Anterior cingulate cortex (tissue), 58 donors: ENCODE data around the gene TNRC6B.

Experiments used
- DNase-seq, 58 donors: peaks; one replicate each; lab custom pipeline; 2025; lab: John Stamatoyannopoulos, UW

The TNRC6B gene

DNA sequence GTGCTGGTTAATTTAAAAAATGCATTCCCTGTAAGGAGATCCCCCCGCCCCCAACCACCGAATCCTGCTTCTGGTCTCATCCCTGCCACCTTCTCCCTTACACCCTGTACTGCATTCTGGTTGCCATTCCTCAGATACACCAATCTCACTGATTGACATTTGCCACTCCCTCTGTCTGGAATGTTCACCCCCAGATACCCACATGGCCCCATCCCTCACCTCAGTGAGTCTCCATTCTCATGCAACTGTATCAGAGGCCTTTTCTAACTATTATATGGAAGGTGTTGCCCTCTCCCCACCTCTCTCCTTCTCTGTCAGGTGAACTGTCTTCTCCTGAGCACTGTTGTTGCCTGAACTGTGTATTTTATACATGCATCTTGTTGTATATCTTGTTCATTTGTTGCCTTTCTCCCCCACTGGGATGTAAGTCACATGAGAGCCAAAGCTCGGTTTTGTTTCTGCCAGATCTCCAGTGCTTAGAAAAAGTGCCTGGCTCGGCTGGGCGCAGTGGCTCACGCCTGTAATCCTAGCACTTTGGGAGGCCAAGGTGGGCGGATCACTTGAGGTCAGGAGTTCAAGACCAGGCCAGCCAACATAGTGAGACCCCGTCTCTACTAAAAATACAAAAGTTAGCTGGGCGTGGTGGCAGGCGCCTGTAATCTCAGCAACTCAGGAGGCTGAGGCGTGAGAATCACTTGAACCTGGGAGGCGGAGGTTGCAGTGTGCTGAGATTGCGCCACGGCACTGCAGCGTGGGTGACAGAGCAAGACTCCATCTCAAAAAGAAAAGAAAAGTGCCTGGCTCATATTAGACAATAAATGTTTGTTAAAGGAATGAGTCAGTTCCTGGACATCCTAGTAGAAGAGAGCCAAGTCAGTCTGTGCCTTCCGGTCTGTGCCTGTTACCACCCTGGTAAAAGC is 61.0 kb downstream of the TNRC6B start:
- DNase-seq: peak in 1 of 58 donors; percentile 2

DNA sequence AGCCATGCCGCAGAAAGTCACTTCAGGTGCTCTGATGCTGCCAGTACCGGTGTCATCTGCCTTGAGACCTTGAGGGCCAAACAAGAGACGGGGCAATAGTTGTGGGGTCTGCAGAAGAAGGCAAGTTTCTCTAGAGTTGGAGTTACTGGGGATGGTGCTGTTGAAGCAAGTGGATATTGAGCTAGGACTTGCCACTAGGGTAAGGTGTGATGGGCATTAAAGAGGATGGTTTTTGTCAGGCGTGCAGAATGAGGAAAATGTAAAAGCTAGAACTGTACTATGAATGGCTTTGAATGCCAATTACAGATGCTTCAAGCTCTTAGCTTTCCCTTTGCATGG is 61.6 kb downstream of the TNRC6B start:
- no peak for DNase-seq

DNA sequence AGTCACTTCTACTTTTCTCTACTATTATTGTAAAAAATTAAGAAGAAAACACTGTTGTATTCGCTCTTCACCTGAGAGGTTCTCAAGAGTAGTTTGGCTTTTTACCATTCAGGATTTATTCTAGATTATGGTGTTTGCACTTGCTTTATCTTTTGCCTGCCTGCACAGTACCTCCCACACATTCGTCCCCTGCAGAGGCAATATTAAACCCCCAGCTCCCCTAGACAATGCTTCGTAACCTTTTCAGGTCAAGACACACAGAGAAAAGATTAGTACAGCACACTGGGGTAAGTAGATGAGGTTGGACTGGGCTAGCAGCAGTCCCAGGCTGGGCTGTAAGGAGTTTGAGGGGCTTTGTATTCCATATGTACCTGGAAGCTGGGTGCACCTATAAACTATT is 62.4 kb downstream of the TNRC6B start:
- DNase-seq: no peak

DNA sequence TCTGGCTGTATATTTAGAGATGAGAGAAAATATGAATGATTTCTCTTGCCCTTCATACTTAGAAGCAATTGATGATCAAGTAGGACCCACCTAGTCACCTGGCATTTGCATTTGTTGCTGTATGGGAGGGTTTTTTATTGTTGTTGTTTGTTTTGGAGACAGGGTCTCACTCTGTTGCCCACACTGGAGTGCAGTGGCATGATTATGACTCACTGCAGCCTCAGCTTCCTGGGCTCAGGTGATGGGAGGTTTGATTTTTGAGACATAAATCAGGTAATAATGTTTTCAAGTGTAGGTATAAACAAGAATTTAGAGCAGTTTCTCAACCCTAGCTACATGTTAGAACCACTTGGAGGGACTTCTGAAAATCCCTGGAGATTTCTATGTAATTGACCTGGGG is 63.0 kb downstream of the TNRC6B start:
- DNase-seq: no peak

DNA sequence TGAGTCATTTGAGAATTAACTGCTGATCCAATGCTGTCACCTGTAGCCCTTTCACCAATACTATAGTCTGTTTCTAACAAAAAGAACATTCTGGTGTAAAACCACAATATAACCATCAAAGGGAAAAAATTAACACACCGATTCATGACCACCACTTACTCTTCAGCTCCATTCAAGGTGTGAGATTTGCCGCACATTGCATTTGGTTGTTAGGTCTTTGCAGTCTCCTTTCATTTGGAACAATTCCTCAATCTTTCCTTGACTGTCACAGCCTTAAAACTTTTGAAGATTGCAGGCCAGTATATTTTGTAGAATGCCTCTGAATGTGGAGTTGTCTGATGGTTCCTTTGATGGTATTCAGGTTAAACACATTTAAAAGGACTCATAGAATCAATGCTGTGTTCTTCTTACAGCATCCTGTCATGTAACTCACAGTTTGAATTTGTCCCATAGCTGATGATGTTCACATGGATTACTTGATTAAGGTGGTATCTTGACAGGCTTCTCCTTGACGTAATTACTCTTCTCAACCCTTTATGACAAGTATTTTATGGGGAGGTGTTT is 63.6 kb downstream of the TNRC6B start:
- DNase-seq: no peak

DNA sequence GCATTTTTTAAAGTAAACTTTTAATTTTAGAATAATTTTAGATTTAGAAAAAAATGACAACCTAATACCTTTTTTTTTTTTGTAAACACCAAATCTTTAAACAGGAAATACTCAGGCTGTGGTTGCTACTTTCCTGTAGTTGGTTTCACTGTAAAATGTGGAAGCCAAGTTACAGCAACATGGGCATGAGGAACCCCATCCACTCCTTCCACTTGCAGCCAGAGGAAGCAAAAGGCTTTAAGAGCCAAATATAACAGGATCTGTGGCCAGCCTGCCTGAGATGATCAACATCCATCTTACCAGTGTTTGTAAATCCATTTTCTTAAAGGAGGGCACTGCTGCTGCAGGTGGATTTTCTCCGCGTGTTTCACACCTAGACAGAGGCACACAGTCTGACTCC is 66.2 kb downstream of the TNRC6B start:
- DNase-seq: no peak

DNA sequence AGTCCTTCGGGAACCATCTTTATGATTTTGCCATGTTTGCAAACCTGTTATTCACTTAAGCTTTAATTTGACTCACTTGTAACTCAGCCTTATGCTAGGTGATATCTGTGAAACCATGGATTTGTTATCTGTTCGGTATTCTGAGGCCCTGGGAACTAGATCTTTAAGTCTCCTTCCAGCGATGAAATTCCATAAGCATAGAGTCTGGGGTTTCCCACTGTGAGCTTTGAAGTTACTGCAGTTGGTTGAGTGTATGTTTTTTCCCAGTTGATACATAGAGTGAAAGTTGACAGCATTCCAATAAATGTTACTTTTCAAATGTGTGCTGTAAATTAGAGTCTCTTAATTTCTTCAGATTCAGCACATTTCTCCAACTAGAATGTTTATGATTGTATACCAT is 66.9 kb downstream of the TNRC6B start:
- no peak for DNase-seq

DNA sequence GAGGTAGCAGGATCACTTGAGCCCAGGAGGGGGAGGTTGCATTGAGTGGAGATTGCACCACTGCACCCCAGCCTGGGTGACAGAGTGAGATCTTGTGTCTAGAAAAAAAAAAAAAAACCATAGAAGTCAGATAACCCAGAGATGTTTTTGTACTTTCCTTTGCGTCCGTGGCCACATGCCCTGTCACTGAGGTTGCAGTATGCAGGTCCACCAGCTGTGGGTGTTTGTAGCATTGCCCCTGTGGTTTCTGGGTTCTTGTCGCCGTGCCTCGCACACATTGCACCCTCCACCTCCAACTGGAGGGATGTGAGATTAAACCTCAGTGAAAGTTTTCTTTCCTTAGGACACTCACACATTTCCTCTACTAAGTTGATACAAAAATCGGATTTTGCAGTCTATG is 70.3 kb downstream of the TNRC6B start:
- DNase-seq: no peak

DNA sequence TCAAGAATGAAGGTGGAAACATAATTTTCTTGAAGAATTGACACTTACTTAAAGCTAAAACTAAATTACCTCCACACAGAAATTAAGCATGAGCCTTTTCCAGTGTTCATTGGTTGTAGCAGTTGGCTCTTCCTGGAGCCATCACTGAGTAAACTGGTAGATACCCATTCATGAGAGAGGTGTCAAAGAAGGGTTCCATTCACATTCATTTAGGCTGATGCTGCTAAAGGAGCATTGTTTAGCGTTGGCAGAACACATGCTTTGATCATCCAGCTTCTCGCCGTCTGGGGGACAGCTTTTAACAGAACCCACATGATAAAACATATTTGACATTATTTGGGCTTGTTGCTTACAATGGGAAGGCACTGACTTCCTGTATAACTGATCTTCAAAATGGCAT is 71.6 kb downstream of the TNRC6B start:
- no peak for DNase-seq

DNA sequence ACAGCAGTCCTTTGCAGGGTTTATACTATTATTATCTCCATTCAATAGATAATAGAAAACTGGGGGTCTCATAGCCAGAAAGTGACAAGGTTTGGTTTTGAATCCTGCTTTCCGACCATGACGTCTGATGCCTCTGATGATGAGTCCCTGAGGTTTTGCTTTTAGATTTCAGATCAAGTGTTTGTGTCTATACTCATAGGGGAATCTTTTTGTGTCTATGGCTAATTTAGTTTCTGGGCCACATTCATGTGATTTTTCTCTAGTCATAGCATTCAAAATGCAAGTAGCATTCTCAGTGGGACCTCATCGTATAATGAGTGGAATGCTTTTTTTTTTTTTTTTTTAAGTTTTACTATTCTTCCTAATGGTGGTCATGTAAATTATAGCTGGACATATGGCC is 72.9 kb downstream of the TNRC6B start:
- no peak for DNase-seq

DNA sequence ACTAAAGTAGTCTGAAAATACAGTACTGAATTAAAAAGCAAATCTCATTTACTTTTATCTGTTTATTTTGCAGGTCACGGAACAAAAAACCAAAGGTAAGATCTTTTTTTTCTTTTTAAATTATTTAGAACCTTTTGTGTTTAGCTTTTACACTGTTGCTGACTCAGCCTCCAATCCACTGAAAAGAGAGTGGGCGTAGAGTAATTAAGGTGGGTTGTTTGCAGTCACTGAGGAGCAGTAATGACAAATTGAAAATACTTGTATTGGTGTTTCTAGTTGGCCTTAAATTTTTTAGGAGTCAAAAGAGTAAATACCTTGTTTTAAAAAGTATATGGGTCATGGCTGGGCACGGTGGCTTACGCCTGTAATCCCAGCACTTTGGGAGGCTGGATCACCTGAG is 73.4 kb downstream of the TNRC6B start:
- DNase-seq: no peak

DNA sequence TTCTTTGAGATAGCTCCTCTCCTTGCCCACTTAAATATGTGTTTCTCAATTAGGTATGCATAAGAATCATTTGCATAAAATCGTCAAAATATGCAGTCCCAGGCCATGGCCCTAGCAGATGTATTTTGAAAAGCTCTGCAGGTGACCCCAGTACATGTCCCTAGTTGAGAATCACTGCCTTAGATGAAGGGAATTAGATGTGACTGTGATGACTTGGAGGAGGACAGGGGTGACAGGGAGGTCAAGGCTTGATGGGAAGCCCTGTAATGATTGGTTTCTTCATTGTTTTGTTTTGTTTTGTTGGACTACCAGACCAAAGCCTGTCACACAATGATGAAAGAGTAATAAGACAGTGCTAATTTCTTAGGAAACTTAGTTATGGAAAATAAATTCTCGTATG is 74.4 kb downstream of the TNRC6B start:
- DNase-seq: no peak

DNA sequence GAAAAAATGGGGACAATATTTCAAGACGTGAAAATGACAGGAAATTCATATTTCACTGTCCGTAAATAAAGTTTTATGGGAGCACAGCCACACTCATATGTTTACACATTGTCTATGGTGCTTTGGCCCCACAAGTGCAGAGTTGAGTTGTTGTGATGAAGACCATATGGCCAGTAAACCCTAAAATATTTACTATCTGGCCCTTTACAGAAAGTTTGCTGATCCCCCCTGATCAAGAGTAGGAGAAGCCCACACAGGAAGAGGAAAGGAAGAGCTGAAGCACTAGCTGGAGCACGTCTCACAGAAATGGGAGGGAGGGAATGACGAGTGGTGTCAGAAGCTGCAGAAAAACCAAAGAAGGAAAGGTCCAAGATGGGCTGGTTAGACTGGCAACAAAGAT is 78.8 kb downstream of the TNRC6B start:
- no peak for DNase-seq

DNA sequence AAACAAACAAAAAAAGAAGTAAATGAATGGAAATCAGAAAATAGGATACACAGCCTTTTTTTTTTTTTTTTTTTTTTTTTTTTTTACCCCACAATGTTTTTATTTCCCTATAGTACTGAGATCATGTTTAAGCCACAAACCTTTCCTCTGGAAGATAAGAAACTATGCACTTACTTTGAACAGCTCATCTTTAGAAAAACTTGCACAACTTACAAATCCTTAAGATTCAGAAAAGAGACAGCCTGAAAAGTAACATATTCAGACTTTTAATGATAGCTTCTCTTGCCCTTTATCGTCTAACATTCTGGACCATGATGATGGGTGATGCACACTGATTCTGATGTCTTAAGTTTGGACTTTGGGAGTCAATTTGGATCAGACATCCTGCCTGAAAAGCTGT is 80.3 kb downstream of the TNRC6B start:
- no peak for DNase-seq

DNA sequence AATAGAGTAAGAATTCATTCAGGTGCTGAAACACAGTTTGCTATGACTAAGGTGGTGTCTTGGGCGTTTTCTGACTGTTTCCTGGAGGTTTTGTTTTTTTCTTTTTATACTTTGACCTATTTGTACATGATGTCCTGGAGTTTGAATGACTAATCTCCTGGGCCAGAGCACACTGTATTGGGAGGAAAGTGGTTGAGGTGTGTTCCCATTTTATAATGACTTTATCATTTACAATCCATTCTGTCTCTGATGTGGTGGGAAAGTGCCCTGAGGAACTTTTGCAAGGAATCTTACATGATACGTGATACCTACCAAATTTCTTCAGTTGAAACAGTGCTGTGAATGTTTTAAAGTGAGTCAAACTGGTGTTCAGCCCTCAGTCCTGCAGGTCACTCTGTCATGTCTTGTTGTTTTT is 80.8 kb downstream of the TNRC6B start:
- no peak for DNase-seq

DNA sequence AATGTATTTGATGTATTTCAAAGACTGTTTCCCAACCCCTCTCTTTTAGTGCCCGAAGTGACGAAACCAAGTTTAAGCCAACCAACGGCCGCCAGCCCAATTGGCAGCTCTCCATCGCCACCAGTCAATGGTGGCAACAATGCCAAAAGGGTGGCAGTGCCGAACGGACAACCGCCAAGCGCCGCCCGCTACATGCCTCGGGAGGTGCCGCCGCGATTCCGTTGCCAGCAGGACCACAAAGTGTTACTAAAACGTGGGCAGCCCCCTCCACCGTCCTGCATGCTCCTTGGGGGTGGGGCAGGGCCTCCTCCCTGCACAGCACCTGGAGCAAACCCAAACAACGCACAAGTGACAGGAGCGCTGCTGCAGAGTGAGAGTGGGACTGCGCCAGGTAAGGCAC is 84.1 kb downstream of the TNRC6B start:
- peak in 22 of 58 donors; percentile 1 to 38 (median 16) for DNase-seq

DNA sequence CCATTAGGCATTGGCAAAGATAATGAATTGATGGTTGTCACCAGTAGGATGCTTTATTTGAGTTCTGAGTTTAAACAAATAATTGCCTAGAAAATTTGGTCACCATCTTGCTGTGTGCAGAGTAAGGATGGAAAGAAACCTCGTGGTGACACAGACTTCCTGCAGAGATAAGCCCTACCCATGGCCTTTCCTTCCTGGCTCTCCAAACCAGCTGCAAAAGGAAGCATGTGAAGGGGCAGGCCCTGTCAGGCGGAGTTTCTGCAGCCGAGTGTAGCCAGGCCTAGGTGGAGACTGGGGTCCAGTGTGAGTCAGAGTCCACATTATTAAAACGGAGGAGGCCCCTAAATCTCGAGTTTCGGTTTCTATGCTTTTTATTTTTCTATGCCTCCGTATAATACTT is 85.5 kb downstream of the TNRC6B start:
- no peak for DNase-seq

DNA sequence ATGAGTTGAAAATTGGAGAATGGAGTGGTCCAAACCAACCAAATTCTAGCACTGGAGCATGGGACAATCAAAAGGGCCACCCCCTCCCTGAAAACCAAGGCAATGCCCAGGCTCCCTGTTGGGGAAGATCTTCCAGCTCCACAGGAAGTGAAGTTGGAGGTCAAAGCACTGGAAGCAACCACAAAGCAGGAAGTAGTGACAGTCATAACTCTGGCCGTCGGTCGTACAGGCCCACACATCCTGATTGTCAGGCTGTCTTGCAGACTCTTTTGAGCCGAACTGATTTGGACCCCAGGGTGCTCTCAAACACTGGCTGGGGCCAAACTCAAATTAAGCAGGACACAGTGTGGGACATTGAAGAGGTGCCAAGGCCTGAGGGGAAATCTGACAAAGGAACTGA is 88.1 kb downstream of the TNRC6B start:
- DNase-seq: no peak

DNA sequence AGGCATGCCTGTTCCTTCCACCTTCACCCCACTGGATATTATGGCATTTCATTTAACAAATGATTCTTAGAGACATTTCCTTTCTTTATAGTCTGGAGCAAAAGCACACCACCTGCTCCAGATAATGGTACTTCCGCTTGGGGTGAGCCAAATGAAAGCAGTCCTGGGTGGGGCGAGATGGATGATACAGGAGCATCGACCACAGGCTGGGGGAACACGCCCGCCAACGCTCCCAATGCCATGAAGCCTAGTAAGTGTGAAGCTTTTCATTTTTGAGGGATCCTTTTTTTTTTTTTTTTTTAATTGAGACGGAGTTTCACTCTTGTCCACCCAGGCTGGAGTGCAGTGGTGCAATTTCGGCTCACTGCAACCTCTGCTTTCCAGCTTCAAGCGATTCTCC is 92.3 kb downstream of the TNRC6B start:
- DNase-seq: no peak

DNA sequence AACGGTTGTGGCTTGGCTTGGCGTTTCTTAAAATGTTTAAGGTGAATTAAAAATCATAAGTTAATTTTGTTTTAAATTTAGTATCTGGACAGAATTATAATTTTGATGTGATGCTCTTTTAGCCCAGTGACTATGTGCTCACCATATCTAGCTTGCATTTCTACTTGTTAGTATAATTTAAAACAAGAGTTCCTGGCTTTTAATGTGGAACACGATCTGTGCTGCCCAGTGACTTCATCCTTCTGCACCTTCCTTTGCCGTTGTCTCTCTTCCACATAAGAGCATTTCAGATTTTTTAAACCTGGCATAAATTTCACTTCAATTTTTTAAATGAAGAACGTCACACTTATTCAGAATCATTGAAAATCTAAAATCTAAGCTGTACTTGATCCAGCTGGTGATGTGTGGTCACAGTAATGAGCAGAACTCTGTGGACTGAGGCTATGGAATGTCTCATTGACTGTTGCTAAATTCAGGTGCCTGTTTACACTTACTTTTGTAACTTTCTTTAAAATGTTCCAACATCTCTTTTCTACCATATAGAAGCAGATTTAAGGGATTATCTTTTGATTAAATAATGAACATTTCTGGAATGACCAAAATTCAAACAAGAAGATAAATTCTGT is 93.1 kb downstream of the TNRC6B start:
- no peak for DNase-seq

DNA sequence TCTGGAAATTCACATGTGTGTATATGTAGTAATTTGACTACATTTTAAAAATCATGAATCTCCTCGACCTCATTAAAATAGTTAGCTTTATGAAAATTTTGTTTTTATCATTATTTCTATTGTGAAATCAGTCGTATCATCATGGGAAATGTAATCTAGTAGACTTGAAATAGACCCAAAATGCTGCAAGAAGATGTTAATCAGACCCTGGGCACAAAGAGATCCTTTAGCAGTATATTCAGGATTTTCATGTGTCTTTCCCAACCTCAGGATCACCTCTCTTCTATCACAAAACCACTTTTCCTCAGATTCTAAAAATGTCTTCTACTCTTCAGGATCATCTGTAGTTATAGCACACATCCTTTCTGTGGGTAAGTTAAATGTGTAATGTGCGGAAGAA is 93.7 kb downstream of the TNRC6B start:
- DNase-seq: no peak

DNA sequence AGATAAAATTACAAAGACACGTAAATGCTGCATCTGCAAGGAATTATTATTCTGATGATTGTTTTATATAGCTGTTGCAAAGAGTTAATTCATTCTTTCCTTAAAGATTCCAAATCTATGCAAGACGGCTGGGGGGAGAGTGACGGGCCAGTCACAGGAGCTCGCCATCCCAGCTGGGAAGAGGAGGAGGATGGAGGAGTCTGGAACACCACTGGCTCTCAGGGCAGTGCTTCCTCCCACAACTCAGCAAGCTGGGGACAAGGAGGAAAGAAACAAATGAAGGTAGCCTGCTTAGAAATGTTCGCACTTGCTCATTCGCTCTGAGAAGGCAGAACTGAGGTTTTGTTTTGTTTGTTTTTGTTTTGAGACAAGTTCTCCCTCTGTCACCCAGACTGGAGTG is 95.6 kb downstream of the TNRC6B start:
- DNase-seq: no peak
